ENCODE data around the gene TRPM6. TPM values are rescaled to one million over a fixed set of nuclear protein-coding genes. Genes with fewer than 3 reads are reported as not detected.

TRPM6 gene
- total RNA-seq, 4 donors from 2014 or later = 0.76 to 2.9 (median 2.3) TPM; not detected in 1

GRCh38 chr9:74795803-74796202 lies 91.9 kb downstream of the TRPM6 start:
- H3K4me3 ChIP-seq = no peak overlapping the region
- no peak for DNase-seq
- H3K4me1 ChIP-seq = no peaks in the 10 kb centered on the region
- no peak overlapping the region for H3K27ac ChIP-seq
- intact Hi-C loops (cut with DNase I; ENCODE audit: low total_unique reads) = no loop called here
- H3K27me3 ChIP-seq = no peaks in the 10 kb centered on the region
- TF ChIP-seq POLR2A (IDR thresholded peaks at IDR 0.05) = no peak
- TF ChIP-seq, protein P1, sequence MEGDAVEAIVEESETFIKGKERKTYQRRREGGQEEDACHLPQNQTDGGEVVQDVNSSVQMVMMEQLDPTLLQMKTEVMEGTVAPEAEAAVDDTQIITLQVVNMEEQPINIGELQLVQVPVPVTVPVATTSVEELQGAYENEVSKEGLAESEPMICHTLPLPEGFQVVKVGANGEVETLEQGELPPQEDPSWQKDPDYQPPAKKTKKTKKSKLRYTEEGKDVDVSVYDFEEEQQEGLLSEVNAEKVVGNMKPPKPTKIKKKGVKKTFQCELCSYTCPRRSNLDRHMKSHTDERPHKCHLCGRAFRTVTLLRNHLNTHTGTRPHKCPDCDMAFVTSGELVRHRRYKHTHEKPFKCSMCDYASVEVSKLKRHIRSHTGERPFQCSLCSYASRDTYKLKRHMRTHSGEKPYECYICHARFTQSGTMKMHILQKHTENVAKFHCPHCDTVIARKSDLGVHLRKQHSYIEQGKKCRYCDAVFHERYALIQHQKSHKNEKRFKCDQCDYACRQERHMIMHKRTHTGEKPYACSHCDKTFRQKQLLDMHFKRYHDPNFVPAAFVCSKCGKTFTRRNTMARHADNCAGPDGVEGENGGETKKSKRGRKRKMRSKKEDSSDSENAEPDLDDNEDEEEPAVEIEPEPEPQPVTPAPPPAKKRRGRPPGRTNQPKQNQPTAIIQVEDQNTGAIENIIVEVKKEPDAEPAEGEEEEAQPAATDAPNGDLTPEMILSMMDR (IDR thresholded peaks at IDR 0.05) = no peak
- no peaks in the 10 kb centered on the region for H3K36me3 ChIP-seq
- no peaks in the 10 kb centered on the region for H3K9me3 ChIP-seq

- Histone ChIP-seq H3K4me3 (no peak overlapping the region), H3K36me3 (no peaks in the 10 kb centered on the region), H3K4me1 (no peaks in the 10 kb centered on the region), H3K27me3 (no peaks in the 10 kb centered on the region), H3K27ac (no peak overlapping the region), H3K9me3 (no peaks in the 10 kb centered on the region)
- no peak for DNase-seq
- intact Hi-C loops (cut with DNase I; ENCODE audit: low total_unique reads) = no loop called here
- TF ChIP-seq, protein P1 (IDR thresholded peaks at IDR 0.05) = no peak
- TF ChIP-seq POLR2A (IDR thresholded peaks at IDR 0.05) = no peak
Observed at GRCh38 chr9:74795081-74795480, 92.6 kb downstream of the TRPM6 start.

DNA sequence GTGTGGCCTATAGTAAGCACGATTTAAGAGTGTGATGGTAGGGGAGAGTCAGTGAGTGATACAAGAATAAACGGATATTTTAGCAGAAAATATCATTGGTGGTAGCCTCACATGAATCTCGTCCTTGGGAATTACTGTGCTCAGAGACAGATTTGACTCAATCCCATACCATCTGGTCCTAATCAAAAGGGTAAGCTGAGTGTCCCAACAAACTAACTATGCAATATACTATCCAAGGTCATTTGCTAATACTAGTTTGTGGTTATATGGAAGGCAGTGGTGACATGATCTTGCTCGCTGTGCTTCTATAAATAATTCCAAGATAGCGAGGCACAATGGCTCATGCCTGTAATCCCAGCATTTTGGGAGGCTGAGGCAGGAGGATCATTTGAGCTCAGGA lies 103.2 kb downstream of the TRPM6 start:
- intact Hi-C loops (cut with DNase I; ENCODE audit: low total_unique reads) = no loop called here
- Histone ChIP-seq H3K4me1 (no peaks in the 10 kb centered on the region), H3K27me3 (no peaks in the 10 kb centered on the region), H3K36me3 (no peaks in the 10 kb centered on the region), H3K27ac (no peak overlapping the region), H3K9me3 (no peaks in the 10 kb centered on the region), H3K4me3 (no peak overlapping the region)
- no peak for DNase-seq
- TF ChIP-seq POLR2A (IDR thresholded peaks at IDR 0.05) = no peak
- TF ChIP-seq, protein P1 (IDR thresholded peaks at IDR 0.05) = no peak

DNA sequence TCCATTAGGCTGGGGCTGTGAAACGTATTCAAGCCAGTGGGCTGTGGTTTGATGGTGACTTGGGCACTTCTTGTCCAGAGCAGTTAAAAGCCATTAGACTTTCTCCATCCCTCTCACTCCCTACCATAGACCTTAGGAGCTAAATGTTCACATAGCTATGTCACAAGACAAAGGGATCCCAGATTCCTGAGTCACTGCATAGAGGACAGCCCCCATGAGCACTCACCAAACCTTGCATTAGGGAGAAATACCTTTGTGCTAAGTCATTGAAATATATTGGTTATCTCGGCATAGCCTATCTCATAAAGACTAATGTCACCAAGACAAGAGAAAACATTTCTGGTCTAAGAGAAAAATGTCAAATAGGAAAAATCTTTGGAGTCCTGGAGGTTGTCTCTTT lies 104.3 kb downstream of the TRPM6 start:
- H3K9me3 ChIP-seq = no peaks in the 10 kb centered on the region

DNA sequence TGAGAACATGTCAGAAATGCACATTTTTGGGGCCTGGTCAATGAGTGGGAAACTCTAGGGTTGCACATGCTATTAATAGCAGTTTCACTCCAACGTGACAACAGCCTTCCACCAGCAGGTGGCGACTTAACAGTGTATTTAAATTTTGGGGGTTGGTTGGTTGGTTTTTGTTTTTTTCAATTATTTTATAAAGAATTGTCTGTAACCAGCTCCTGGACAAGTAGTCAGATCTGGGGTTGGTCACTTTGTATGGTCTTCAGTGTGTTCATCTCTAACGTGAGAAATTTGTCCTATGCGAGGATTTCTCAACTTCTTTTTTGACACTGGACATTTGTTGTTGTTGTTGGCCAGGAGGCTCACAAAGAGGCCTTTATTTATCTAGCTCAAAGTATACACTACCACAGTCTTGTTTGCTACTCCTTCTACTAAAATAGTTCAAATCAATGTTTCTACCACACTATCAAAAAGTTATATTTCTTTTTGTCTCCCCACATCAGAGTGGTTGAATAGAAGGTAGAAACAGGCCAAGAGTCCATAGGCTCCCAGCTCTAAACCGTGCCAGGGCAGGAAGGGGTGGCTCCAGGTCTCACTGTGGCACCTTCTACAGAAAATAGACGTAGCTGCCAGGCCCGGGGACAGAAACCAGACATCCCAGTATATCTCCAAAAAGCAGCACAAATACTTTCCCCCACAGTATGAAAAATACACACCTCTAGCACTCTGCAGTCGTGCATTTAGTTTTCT lies 110.4 kb downstream of the TRPM6 start:
- Histone ChIP-seq H3K4me1 (no peaks in the 10 kb centered on the region), H3K9me3 (no peaks in the 10 kb centered on the region), H3K4me3 (no peak overlapping the region), H3K27ac (no peak overlapping the region), H3K27me3 (no peaks in the 10 kb centered on the region), H3K36me3 (no peaks in the 10 kb centered on the region)
- TF ChIP-seq, protein P1 (IDR thresholded peaks at IDR 0.05) = peak; percentile 46 to 70 (median 64)
- no peak for TF ChIP-seq POLR2A (IDR thresholded peaks at IDR 0.05)
- intact Hi-C loops (cut with DNase I; ENCODE audit: low total_unique reads) = loop anchor here (10.0 kb wide), 1 partner anchor 297 kb away; no protein-coding TSS in a partner anchor
- DNase-seq = peak; percentile 53

More for the DNA sequence above, 104.3 kb downstream of the TRPM6 start:
- TF ChIP-seq POLR2A (IDR thresholded peaks at IDR 0.05) = no peak
- TF ChIP-seq, protein P1 (IDR thresholded peaks at IDR 0.05) = no peak
- intact Hi-C loops (cut with DNase I; ENCODE audit: low total_unique reads) = no loop called here
- DNase-seq = no peak
- Histone ChIP-seq H3K36me3 (no peaks in the 10 kb centered on the region), H3K4me1 (no peaks in the 10 kb centered on the region), H3K27ac (no peak overlapping the region), H3K27me3 (no peaks in the 10 kb centered on the region), H3K4me3 (no peak overlapping the region)
